Activated CD4-positive, alpha-beta T cell treated with anti-CD3 and anti-CD28 coated beads for 4 hours (primary cell): ENCODE data around the gene C1QTNF12.

Experiments
- DNase-seq, 2 donors: peaks; one replicate each; pipeline ENCODE4 v3.0.0-alpha.2; 2020

C1QTNF12 gene

DNA sequence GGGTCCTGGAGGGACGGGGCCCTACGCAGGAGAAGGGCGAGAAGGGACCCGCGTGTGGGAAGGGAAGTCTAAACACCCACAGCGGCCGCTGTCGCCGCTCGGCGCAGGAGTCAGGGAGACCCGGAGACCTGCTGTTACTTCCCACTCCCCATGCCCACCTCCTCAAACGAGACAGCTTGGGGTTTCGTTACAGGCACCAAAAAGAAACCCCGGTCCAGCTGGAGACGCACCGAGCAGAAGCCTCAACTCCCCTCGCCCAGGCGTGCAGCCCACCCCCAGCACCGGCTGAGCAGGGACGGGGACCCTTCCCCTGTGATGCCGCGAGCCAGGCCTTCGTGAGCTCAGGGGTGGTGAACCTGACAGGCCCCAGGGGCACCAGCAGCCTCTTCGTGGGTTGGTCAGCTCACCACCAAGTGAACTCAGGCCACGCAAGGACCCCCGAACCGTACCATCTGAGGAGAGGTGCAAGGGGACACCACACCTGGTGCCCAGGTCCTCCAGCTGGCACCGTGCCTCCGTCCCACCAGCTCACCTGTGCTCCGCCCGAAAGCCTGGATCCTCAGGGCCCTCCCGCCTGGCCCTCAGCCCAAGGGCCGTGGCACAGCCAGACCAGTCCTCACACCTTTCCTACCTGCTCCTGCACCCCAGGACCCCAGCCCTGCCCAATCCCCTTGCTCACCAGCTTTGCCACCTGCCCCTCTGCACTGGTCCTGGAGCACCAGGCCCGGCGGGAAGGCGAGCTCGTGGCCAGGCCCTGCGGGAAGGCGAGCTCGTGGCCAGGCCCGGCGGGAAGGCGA, 19.8 kb downstream of the C1QTNF12 start:
- no peak for DNase-seq

DNA sequence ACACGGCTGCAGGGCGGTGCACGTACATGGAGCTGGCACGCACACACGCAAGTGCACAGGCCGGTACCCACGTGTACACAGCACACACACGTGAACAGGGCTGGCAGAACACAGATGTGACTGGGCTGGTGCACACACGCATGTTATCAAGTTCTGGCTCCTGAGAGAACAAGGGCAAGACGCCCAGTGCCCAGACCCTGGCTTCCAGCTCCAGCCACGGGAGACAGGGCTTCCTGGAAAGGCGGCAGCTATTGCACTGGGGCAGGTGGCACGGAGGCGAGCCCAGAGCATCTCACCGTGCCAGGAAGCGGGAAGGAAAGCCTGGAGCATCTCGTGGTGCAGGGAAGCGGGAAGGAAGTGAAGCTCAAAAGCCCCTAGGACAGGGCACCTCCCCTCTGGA, 20.6 kb downstream of the C1QTNF12 start:
- no peak for DNase-seq

DNA sequence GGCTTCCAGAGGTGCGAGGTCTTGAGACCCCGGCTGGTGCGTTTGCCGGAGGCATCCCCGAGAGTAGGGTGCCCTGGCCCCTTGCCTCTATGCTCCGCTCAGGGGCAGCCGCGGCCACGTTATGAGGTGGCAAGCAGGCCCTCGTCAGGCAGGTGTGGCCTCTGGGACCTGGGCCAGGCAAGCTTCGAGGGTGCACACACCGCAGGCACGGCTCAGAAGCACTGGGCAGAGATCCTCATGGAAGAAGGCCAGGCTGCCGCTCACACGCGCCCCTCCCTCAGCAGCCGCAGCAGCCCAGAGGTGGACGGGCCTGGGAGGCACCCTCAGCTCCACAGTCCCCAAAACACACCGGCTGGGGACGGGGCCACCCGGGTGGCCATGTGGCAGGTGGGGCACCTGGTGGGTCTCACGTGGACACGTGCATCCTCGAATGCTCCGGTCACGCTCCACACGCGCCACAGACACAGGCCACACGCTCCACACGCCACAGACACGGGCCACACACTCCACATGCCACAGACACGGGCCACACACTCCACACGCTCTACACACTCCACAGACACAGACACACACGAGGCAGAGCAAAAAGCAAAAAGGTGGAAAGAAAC, 21.2 kb downstream of the C1QTNF12 start:
- no peak for DNase-seq

DNA sequence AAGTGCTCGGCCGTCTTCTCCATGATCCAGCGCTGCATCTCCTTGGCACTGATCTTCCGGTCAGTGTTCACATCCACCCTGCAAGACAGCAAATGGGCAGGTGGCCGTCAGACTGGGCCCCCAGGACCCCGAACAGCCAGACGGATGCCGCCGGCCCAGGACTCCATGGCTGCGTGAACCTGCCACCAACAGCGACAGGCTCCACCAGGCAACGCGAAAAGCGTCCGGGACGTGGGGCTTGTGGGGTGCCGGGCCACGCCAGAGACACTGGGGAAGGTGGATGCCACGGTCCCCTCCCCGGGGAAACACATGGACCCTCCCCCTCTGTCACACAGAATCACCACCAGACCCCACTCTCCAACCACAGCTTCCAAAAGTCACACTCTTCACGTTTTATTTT, 22.6 kb downstream of the C1QTNF12 start:
- DNase-seq = no peak

DNA sequence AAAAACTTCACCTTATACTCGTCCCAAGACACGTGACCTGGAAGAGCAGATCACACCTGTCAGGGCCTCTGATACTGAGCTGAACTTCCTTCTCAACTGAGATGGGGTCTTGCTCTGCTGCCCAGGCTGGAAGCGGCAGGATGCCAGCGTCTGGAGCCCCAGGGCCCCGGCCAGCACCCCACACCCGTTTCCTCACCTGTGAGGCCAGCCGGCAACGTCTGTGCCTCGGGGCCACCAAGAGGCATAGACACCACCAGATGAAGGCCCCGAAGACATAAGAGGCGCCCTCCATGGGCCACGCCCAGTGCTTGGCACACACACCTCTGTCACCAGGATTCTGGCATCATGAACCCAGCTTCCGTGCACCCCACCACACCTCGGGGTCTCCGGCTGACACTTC, 23.2 kb downstream of the C1QTNF12 start:
- DNase-seq = no peak

DNA sequence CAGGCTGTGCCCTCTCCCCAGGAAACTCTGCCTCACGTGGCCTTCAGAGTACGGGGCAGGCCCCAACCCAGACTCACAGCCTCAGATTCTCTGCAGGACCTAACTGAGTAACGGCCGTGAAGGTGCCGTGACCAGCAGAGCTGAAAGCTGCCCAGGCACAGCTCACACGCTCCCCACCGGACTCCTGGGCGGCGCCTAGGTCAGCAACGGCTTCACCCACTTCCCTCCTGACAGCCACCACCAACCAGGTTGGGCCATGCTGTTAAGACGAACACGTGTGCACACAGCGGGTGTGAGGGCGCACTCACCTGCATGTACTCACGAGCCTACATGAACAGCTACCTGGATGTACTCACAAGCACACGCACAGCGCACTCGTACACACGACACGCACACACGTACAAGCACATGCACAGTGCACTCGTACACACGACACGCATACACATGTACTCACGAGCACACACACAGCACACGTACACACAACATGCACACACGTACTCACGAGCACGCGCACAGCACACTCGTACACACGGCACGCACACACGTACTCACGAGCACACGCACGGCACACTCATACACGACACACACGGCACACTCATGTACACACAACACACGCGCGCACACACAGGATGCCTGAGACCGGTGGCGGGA, 23.8 kb downstream of the C1QTNF12 start:
- no peak for DNase-seq

DNA sequence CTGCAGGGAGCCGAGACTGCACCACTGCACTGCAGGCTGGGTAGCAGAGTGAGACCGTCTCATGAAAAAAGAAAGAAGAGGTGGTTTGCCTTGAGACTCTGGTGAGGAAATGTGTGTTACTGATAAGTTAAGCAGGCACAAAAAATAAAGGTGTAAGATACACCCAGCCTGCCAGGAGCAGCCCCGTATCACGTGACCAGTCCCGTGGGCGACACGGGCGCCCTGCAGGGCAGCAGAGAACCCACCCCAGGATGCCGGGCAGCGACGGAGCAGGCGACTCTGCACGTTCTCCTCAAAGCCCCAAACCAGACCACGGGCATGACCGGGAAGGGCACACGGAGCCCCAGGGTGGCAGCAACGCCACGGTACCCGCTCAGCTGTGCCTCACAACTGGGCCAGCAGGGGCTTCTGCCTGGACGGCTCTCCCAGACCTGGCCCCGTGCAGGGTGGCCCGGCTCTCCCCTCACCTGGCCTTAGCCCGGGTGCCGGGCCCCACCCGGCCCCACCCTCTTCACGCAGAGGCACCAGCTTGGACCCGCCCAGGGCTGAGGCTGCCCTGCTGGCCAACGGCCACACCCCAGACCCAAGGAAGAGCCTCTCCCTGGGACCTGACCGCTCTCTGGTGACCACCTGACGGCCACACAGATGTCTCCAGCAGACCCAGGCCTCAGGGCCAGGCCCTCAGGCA, 24.5 kb downstream of the C1QTNF12 start:
- DNase-seq = no peak

DNA sequence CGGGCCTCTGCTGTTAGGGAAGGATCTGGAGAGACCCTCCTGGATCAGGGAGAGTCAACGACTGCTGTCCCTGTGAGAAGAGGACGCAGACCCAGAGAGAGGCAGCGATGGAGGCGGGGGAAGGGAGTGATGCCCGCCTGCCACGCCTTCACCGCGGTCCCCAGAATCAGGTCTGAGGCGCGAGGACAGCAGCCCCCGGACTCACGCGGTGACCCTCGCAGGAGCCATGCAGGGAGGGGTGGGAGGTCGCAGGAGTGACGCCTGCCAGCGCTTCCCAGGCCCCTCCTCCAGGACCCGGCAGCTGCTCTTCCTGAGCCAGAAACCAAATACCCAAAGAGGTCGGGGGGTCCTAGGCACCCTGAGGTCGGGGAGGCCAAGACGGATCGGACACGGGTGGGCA, 26.3 kb downstream of the C1QTNF12 start:
- no peak for DNase-seq

DNA sequence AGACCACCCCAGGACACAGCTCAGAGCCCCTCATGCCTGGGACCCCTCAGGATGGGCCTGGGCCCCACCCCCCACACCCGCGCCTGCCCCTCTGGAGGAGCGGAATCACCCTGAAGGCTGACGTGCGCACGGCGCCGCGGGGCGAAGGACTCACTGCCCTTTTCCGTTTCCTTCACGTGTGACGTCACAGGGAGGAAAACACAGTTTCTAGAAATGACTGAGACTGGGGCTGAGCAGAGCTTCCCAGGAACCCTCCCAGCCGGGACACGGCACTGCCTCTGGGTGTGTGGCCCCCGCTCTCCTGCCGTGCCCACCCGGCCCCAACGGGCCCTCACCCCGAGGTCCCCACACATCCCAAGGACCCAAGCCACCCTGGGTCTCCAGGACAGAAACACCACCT, 27.2 kb downstream of the C1QTNF12 start:
- peak; percentile 75 to 76 for DNase-seq

DNA sequence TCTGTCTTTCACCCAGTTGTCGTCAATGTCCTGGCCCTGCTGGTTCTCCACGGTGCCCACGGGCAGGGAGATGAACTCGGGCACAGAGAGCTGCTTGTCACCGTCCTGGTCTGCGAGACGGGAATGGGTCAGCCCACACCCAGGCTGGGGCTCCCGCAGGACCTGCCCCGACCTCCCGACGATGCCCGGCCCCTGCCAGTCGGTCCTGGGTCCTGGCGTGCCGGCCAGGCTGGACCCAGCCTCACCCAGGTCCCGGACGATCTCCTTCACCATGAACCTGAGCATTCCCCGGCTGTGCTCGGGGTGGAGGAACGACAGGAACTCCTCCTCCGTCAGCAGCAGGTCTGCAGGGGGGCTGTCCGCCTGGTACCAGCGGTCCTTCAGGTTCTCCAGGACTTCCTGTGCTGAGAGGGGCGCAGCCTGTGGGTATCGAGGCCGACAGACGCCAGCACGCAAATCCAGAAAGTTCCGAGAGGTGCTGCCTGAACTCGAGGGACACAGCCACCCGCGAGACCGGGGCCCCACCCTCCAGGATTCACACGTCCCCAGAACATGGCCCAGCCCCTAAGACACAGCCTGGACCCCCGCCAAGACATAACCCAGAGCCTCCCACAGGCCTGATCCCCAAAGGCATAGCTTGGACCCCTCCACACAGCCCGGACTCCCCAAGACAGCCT, 27.9 kb downstream of the C1QTNF12 start:
- DNase-seq = no peak

DNA sequence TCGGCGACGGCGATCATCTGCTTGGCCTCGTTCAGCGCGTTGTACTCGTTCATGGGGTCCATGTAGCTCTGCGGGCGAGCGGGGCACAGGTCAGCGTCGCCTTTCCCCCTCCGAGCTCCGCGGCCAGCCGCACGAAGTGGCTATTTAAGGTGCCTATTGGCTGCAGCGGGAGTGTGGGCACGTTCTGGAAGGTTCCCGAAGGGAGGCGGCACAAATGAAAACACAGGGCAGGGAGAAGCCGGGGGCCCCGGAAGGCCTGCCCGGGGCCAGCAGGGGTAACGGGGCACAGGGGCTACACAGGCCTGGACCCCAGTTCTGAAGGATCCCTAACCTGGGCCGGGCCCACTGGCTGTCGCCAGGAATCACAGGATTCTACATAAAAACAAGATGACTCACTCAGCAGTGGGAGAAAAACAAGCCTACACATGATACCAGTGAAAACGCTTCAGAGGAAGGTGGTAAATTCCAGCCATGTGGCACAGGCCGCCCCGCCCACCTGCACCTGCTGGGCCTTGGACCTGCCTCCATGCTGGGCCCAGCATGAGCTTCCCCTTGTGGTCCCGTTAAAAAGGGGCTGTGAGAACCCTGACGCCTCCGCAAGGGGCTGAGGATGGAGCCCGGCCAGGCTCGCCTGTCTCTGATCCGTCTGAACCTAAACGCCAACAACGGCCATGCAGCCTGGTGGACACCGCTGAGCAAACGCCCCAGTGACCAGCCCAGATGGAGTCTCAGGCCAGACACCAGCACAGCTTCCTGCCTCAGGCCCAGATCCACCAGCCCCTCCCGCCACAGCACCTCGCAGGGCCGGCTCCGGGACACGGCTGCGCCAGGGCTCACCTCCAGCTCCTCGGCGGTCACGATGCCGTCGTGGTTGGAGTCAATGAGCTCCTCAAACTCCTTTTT, 28.6 kb downstream of the C1QTNF12 start:
- peak; percentile 66 to 67 for DNase-seq

DNA sequence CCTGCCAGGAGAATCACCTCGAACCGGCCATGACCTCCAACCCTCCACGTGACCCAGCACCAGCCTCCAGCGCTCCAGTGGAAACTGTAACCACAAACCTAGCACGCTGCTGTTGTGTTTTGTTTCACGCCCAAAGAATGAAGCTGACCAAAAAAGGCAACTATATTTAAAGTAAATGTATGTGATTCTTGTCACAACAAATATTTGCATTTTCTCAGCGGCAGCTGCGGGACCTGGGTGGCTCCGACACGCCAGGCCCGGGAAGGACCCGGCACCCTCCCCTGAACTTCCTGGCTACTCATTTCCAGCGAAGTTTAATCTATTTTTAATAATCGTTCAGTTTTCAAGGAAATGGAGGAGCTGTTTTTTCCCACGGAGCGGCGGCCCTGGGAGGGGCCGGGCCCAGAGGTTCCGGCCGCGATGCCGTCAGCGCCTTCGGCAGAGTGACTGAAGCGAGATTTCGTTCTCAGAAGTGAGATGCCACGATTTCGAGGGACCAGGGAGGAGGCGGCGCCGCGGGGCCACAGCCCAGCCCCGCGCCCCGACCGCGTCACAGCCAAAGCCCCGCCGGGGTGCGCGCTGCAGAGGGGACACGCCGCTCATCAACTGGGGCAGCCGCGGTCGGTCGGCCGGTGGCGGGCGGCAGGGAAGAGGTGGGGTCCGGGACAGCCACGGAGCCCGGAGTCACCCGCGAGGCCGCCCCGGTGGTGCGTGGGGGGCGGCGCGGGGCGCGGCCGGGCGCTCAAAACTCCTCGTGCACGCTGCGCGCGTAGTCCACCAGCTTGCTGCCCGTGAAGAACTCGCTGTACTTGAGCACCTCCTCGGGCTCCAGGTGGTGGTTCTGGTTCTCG, 29.5 kb downstream of the C1QTNF12 start:
- DNase-seq = peak; percentile 63 to 66

DNA sequence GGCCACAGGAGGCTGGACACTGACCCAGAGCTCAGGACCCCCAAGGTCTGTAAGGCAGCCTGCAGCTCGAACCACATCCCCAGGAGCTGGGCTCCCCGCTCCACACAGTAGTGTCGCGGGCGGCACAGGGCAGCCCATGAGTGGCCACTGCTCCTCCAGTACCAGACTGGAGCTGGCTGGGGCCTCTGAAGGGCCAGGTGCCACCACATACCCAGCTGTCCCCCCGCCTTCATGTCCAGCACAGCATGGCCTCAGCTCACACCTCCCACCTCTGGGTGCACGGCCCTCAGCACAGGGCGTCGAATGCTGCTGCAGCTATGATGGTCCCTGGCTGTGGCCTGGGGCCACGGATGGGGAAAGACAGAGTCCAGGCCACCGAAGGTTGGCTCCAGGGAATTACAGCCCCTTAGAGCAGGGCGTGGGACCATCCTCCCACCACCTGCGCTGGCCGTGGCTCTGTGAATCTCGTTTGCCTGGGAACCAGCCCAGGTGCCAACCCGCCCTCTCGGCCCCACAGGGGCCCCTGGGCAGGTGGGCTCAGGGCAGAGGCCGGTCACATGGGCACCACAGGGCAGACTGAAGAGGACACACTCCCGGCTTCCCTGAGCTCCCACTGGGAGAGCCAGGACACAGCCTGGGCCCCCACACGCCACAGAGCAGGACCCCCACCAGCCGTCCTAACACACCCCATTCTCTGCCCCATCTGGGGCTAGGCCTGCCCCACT, 30.5 kb downstream of the C1QTNF12 start:
- no peak for DNase-seq

DNA sequence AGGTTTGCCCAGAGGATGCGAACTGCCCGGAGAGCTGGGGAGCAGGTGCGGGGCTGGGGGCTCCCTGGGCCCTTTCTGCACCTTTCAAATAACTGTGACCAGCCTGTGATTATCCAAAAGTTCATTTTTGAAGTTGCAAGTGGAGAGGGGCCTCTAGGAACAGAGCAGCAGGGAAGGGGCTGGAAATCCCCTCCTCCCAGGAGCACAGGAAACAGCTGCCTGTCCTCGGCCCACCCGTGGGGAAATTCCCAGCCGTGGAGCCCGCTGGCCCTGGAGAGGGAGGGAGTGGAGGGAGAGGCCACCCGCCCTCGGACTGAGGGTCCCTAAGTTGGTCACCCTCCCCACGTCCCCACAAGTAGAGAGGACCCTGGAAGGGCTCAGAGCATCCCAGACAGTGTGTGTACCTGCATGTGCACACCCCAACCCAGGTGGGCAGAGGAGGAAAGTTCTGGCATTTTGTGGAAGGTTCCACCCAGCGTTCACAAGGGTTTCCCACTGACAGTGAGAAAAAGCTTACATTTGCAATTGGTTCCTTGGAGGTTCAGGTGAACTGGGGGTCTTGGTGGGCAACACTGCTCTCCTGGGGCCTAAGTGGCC, 31.3 kb downstream of the C1QTNF12 start:
- DNase-seq = no peak

DNA sequence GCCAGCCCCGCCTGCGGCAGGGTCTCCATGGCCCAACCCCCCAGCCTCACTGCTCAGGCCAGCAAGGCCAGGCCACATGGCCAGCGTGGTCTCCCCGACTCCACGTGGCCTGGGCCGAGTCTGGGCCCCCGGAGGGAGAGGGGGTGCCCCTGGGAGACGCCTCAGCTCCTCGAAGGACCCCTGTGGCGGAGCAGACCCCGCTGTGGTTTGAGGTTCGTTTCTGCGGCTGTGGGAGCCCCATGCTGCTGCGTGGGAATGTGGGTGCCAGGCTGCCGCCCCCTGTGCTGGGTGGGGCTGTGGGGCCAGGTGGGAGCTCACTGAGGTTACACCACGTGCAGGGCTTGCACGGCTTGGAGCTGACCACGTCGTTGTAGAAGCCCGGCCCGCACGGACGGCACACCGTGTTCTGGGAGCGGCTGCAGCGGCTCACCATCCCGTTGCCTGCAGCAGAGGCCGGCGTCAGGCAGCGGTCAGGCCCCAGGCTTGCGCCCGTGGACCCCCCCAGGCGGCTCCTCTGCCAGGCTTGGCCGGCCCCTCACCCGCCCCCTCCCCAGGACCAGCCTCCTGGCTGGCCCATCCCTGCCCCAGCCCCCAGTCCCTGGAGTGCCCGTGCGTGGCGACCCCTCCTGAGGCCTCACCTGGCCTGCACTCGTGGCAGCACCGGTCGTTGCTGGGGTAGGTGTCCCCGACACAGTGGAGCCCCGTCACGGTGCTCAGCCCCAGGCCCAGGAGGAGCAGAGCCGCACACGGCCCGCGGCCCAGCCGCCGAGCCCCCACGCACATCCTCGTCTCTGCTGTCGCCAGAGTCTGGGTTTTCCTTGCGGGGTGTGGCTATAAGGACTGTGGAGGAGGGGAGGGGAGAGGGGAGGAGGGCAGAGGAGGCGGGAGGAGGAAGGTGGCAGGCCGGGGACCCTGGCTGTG, 32.9 kb downstream of the C1QTNF12 start, which contains the start of gene TNFRSF4:
TSS of gene TNFRSF4 (minus strand) at position 809 of the 921 bp plus-strand sequence. CDS start at position 783, 26 bp downstream.
- peak; percentile 70 to 75 for DNase-seq

DNA sequence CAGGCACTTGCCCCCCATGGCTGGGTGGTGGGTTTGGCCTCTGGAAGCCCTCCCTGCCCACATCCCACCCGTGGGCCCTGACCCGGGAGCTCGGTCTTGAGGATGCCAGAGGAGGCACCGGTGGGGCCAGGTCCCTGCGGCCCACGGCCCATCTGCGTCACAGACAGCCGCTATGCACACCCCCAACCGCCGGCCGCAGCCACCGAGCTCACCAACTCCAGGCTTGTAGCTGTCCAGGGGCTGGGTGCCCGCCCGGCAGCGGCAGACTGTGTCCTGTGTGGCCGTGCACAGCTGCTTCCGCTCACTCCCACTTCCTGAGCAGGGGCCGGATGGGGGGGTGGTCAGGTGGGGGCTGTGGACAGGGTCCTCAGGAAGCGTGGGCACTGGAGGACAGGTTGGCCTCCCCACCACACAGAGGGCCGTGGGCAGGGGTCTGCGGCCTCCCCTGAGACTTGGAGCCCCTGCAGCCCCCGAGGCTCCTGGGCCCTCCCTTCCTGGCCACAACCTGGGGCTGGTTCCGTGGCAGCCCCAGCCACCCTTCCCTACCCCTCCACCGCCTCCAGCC, 33.7 kb downstream of the C1QTNF12 start:
- DNase-seq = no peak

DNA sequence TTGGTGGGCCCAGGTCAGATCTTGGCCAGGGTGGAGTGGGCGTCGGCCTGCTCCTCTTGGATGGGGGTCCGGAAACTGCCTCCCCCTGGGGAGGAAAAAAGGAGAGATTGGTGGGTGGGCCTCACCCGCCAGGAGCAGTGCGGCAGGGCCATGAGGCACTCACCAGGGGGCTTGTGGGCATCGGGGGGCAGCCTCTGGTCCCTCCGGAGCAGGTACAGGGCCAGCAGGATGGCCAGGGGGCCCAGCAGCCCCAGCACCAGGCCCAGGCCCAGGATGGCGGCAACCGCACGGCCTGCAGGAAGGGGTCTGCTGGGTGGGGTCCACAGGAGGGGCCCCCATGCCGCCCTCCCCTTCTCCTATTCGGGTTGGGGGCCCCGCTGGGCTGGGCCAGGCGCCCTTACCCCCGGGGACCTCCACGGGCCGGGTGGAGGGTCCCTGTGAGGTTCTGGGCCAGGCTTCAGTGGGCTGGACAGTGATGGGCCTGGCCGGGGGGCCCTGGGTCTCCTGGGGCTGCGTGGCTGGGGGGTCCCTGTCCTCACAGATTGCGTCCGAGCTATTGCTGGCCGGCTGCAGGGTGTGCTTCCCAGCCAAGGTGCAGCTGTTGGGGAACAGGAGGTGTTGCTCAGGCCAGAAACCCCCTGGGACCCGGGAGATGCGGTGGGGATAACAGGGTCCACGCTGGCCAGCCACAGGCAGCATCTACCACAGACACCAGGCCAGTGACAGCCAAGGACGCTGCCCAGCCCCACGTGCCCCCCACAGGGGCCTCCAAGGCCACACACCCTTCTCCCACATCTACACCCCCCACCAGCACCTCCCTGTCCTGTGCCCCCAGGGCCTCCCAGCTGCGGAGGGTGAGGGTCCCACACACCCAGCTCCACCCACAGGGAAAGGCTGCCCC, 34.7 kb downstream of the C1QTNF12 start:
- DNase-seq = no peak
